Upper lobe of left lung (tissue), 6 donors: ENCODE results near the gene CNTNAP2. TPM values are rescaled to one million over a fixed set of nuclear protein-coding genes. Genes with fewer than 3 reads are reported as not detected.
A peak's percentile ranks its signal among the peaks of the same experiment; 100 is the strongest.

Experiments
- ATAC-seq, 2 donors: fragments of 200-7000 bp; cut with Tn5 transposase; one replicate each; pipeline ENCODE4 v1.9.1; 2022; ENCODE audit warnings: mild to moderate bottlenecking in 2 of 2, moderate library complexity in 2 of 2; ENCODE audit not compliant: low FRiP score in 2 of 2
- DNase-seq, 2 donors: peaks; one replicate each; pipeline ENCODE4 v3.0.0-alpha.2; 2019 to 2020
- H3K27ac ChIP-seq, 4 donors: fragments of 200-600 bp; sonication (generic); one replicate each; pipeline ENCODE4 v1.5.1; 2016 to 2019
- H3K27me3 ChIP-seq, 4 donors: fragments of 200-600 bp; sonication (generic); one replicate each; pipeline ENCODE4 v1.5.1; 2017 to 2019
- H3K36me3 ChIP-seq, 4 donors: fragments of 200-600 bp; sonication (generic); one replicate each; pipeline ENCODE4 v1.5.1; 2016 to 2019
- H3K4me1 ChIP-seq, 4 donors: fragments of 200-600 bp; sonication (generic); one replicate each; pipeline ENCODE4 v1.5.1; 2018 to 2019
- H3K4me3 ChIP-seq, 4 donors: fragments of 200-600 bp; sonication (generic); one replicate each; pipeline ENCODE4 v1.5.1; 2017 to 2019; ENCODE audit warnings: mild to moderate bottlenecking in 2 of 4, moderate library complexity in 1 of 4
- H3K9me3 ChIP-seq, 4 donors: fragments of 200-600 bp; sonication (generic); one replicate each; pipeline ENCODE4 v1.5.1; 2018 to 2019
- EP300 ChIP-seq, 4 donors: sonication (generic); formaldehyde crosslinking; IDR thresholded peaks; one replicate each; pipeline ENCODE4 v1.5.1; 2017; ENCODE audit warnings: antibody characterized with exemption in 4 of 4, control low read depth in 2 of 4
- POLR2A ChIP-seq, 4 donors: fragments of 450-650 bp; IDR thresholded peaks; one replicate each; pipeline ENCODE4 v1.5.1; 2016 to 2017; ENCODE audit warnings: antibody characterized with exemption in 4 of 4, mild to moderate bottlenecking in 2 of 4
- POLR2AphosphoS5 ChIP-seq, 2 donors: sonication (generic); formaldehyde crosslinking; IDR thresholded peaks; one replicate each; pipeline ENCODE4 v1.5.1; 2017; ENCODE audit warnings: antibody characterized with exemption in 2 of 2
- WGBS, 2 donors: methylation state at CpG; one replicate each; pipeline ENCODE4 v1.1.5; 2017 to 2018; 5-methylcytosine and 5-hydroxymethylcytosine counted together
- total RNA-seq, 6 donors: library from RNA; depleted of rRNA in 4 of 6; stranded (reverse); fragments of >200 nt in 4 of 6; gene quantifications; one replicate each; pipeline versions ENCODE4 v1.1.0 to v1.2.1, GENCODE V29; 2016 to 2021
- TF ChIP-seq, protein P1 (sequence below), 6 experiments: fragments of 450-650 bp in 4 of 6; fragments of 200-600 bp in 2 of 6; sonication (generic) in 2 of 6; IDR thresholded peaks; one replicate each; pipeline ENCODE4 v1.5.1; 2016 to 2019; ENCODE audit warnings: antibody characterized with exemption in 6 of 6
- donor health status: DM: no; HTN: no; CAD: no; lungs with moderate emphysema.
- donor health status: DM: no; HTN: yes; CAD: no; lungs with severe emphysema.

Gene CNTNAP2
- total RNA-seq, 6 donors from 2014 or later, result 0.06 to 1.0 (median 0.37) TPM

- no peak overlapping the region for H3K27ac ChIP-seq
- H3K27me3 ChIP-seq, result no peaks in the 10 kb centered on the region
- no peak for TF ChIP-seq POLR2AphosphoS5 (IDR thresholded peaks at IDR 0.05)
- TF ChIP-seq, protein P1, sequence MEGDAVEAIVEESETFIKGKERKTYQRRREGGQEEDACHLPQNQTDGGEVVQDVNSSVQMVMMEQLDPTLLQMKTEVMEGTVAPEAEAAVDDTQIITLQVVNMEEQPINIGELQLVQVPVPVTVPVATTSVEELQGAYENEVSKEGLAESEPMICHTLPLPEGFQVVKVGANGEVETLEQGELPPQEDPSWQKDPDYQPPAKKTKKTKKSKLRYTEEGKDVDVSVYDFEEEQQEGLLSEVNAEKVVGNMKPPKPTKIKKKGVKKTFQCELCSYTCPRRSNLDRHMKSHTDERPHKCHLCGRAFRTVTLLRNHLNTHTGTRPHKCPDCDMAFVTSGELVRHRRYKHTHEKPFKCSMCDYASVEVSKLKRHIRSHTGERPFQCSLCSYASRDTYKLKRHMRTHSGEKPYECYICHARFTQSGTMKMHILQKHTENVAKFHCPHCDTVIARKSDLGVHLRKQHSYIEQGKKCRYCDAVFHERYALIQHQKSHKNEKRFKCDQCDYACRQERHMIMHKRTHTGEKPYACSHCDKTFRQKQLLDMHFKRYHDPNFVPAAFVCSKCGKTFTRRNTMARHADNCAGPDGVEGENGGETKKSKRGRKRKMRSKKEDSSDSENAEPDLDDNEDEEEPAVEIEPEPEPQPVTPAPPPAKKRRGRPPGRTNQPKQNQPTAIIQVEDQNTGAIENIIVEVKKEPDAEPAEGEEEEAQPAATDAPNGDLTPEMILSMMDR (IDR thresholded peaks at IDR 0.05), result peak in 4 of 6 experiments; percentile 21 to 50 (median 42)
- peaks cover 0 to 7% (median 3%) of the 10 kb centered on the region in 4 donors for H3K4me1 ChIP-seq
- no peaks in the 10 kb centered on the region for H3K36me3 ChIP-seq
- no peak for ATAC-seq
- no peaks in the 10 kb centered on the region for H3K9me3 ChIP-seq
- no peak overlapping the region for H3K4me3 ChIP-seq
- no peak for DNase-seq
- 54 to 65% methylated on average over 7 of the region's 7 CpGs for WGBS, 2 donors
Measured at GRCh38 chr7:148264933-148265557, 2148.4 kb downstream of the CNTNAP2 start.

GRCh38 chr7:148265896-148266295 lies 2149.3 kb downstream of the CNTNAP2 start:
- DNase-seq, result no peak
- 72 to 79% methylated on average over 7 of the region's 7 CpGs for WGBS, 2 donors
- no peaks in the 10 kb centered on the region for H3K27me3 ChIP-seq

DNA sequence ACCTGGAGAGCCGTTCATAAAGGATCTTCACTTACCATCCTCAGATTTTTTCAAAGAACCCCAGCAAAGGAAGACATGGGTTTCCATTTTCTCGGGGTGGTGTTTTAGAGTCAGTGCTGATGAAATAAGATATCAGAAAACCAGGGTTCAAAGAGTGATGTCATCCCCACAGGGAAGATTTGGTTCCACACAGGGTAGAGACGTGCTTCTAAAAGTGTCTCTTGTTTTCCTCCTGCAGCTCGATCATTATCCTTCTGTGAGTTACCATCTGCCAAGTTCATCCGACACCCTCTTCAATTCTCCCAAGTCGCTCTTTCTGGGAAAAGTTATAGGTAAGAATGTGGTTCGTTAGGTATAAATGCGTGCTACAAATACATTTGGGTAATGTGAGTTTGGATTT lies 2150.2 kb downstream of the CNTNAP2 start:
- H3K4me3 ChIP-seq, result no peak overlapping the region
- 91% methylated on average over 8 of the region's 8 CpGs for WGBS, 2 donors
- H3K27me3 ChIP-seq, result no peaks in the 10 kb centered on the region
- ATAC-seq (no peak), DNase-seq (no peak)
- TF ChIP-seq POLR2AphosphoS5 (IDR thresholded peaks at IDR 0.05) (no peak), EP300 (IDR thresholded peaks at IDR 0.05) (no peak), POLR2A (IDR thresholded peaks at IDR 0.05) (no peak)
- TF ChIP-seq, protein P1 (IDR thresholded peaks at IDR 0.05), result no peak
- no peaks in the 10 kb centered on the region for H3K36me3 ChIP-seq
- H3K9me3 ChIP-seq, result no peaks in the 10 kb centered on the region
- no peak overlapping the region for H3K27ac ChIP-seq
- peaks cover 0 to 7% (median 3%) of the 10 kb centered on the region in 4 donors for H3K4me1 ChIP-seq

More at GRCh38 chr7:148265896-148266295, 2149.3 kb downstream of the CNTNAP2 start:
- Histone ChIP-seq H3K9me3 (no peaks in the 10 kb centered on the region), H3K27ac (no peak overlapping the region), H3K4me1 (peaks cover 0 to 7% (median 3%) of the 10 kb centered on the region in 4 donors), H3K4me3 (no peak overlapping the region), H3K36me3 (no peaks in the 10 kb centered on the region)
- ATAC-seq, result no peak
- TF ChIP-seq, protein P1 (IDR thresholded peaks at IDR 0.05), result no peak
- TF ChIP-seq POLR2AphosphoS5 (IDR thresholded peaks at IDR 0.05) (no peak), POLR2A (IDR thresholded peaks at IDR 0.05) (no peak), EP300 (IDR thresholded peaks at IDR 0.05) (no peak)

- WGBS, 2 donors, result 64 to 68% methylated on average over 4 of the region's 4 CpGs
- H3K36me3 ChIP-seq, result no peaks in the 10 kb centered on the region
- no peak overlapping the region for H3K27ac ChIP-seq
- no peaks in the 10 kb centered on the region for H3K9me3 ChIP-seq
- ATAC-seq (no peak), DNase-seq (no peak)
- no peaks in the 10 kb centered on the region for H3K4me1 ChIP-seq
- H3K4me3 ChIP-seq, result no peak overlapping the region
- H3K27me3 ChIP-seq, result no peaks in the 10 kb centered on the region
- TF ChIP-seq, protein P1 (IDR thresholded peaks at IDR 0.05), result no peak
- TF ChIP-seq POLR2AphosphoS5 (IDR thresholded peaks at IDR 0.05), result no peak
- TF ChIP-seq EP300 (IDR thresholded peaks at IDR 0.05), result no peak
Measured at GRCh38 chr7:148270576-148270975, 2154.0 kb downstream of the CNTNAP2 start.

- Histone ChIP-seq H3K36me3 (no peaks in the 10 kb centered on the region), H3K27me3 (no peaks in the 10 kb centered on the region), H3K4me1 (no peaks in the 10 kb centered on the region), H3K9me3 (no peaks in the 10 kb centered on the region), H3K4me3 (no peak overlapping the region), H3K27ac (no peak overlapping the region)
- ATAC-seq (no peak), DNase-seq (no peak)
- WGBS, 2 donors, result 89 to 92% methylated on average over 3 of the region's 3 CpGs
- TF ChIP-seq POLR2A (IDR thresholded peaks at IDR 0.05) (no peak), POLR2AphosphoS5 (IDR thresholded peaks at IDR 0.05) (no peak)
Measured at GRCh38 chr7:148274118-148274517, 2157.5 kb downstream of the CNTNAP2 start.
